ENCODE measurements around the gene PLXNA4.

- TF ChIP-seq POLR2AphosphoS5 (IDR thresholded peaks at IDR 0.05; ENCODE audit: low read depth, low read length) (no peak), SIN3A (IDR thresholded peaks at IDR 0.05; ENCODE audit: borderline replicate concordance, insufficient read depth, low read depth, low read length) (no peak), TCF7L2 (IDR thresholded peaks at IDR 0.05; ENCODE audit: low read depth, low read length) (no peak)
- TF ChIP-seq, protein P1, sequence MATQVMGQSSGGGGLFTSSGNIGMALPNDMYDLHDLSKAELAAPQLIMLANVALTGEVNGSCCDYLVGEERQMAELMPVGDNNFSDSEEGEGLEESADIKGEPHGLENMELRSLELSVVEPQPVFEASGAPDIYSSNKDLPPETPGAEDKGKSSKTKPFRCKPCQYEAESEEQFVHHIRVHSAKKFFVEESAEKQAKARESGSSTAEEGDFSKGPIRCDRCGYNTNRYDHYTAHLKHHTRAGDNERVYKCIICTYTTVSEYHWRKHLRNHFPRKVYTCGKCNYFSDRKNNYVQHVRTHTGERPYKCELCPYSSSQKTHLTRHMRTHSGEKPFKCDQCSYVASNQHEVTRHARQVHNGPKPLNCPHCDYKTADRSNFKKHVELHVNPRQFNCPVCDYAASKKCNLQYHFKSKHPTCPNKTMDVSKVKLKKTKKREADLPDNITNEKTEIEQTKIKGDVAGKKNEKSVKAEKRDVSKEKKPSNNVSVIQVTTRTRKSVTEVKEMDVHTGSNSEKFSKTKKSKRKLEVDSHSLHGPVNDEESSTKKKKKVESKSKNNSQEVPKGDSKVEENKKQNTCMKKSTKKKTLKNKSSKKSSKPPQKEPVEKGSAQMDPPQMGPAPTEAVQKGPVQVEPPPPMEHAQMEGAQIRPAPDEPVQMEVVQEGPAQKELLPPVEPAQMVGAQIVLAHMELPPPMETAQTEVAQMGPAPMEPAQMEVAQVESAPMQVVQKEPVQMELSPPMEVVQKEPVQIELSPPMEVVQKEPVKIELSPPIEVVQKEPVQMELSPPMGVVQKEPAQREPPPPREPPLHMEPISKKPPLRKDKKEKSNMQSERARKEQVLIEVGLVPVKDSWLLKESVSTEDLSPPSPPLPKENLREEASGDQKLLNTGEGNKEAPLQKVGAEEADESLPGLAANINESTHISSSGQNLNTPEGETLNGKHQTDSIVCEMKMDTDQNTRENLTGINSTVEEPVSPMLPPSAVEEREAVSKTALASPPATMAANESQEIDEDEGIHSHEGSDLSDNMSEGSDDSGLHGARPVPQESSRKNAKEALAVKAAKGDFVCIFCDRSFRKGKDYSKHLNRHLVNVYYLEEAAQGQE (IDR thresholded peaks at IDR 0.05; ENCODE audit: insufficient read depth in 1 of 2, low read depth in 2 of 2, low read length in 1 of 2) = no peak
- TF ChIP-seq, protein P2, sequence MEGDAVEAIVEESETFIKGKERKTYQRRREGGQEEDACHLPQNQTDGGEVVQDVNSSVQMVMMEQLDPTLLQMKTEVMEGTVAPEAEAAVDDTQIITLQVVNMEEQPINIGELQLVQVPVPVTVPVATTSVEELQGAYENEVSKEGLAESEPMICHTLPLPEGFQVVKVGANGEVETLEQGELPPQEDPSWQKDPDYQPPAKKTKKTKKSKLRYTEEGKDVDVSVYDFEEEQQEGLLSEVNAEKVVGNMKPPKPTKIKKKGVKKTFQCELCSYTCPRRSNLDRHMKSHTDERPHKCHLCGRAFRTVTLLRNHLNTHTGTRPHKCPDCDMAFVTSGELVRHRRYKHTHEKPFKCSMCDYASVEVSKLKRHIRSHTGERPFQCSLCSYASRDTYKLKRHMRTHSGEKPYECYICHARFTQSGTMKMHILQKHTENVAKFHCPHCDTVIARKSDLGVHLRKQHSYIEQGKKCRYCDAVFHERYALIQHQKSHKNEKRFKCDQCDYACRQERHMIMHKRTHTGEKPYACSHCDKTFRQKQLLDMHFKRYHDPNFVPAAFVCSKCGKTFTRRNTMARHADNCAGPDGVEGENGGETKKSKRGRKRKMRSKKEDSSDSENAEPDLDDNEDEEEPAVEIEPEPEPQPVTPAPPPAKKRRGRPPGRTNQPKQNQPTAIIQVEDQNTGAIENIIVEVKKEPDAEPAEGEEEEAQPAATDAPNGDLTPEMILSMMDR (IDR thresholded peaks at IDR 0.05) = no peak
Observed at GRCh38 chr7:132571970-132572369, 4.3 kb downstream of the PLXNA4 start.

Measured in Panc1 (cell line).